Trophoblast cell (in vitro differentiated cells and primary cell): ENCODE results near the gene HGFAC.

Experiments
- DNase-seq, 2 donors: peaks; one replicate each; pipeline ENCODE4 v3.0.0-alpha.2; 2016
- H2AFZ ChIP-seq: 2 replicates; pipeline ENCODE4 v1.6.1; 2013; ENCODE audit warnings: low read length, moderate library complexity, mild to moderate bottlenecking; ENCODE audit not compliant: insufficient read depth, poor library complexity
- H2AK5ac ChIP-seq: 2 replicates; pipeline ENCODE4 v1.6.1; 2013; ENCODE audit warnings: mild to moderate bottlenecking, low read length
- H2BK120ac ChIP-seq: 2 replicates; pipeline ENCODE4 v1.6.1; 2013; ENCODE audit warnings: low read length, mild to moderate bottlenecking, moderate library complexity; ENCODE audit not compliant: insufficient read depth, poor library complexity
- H2BK12ac ChIP-seq: 2 replicates; pipeline ENCODE4 v1.6.1; 2013; ENCODE audit warnings: mild to moderate bottlenecking, low read length, moderate library complexity
- H2BK5ac ChIP-seq: 2 replicates; pipeline ENCODE4 v1.6.1; 2013; ENCODE audit warnings: low read length, low read depth, moderate library complexity, mild to moderate bottlenecking; ENCODE audit not compliant: poor library complexity
- H3K14ac ChIP-seq: 2 replicates; pipeline ENCODE4 v1.6.1; 2013; ENCODE audit warnings: mild to moderate bottlenecking, low read length
- H3K18ac ChIP-seq: 2 replicates; pipeline ENCODE4 v1.6.1; 2013; ENCODE audit warnings: mild to moderate bottlenecking, low read length
- H3K23ac ChIP-seq: 2 replicates; pipeline ENCODE4 v1.6.1; 2013; ENCODE audit warnings: low read length
- H3K27ac ChIP-seq: 2 replicates; pipeline ENCODE4 v1.5.1; 2013; ENCODE audit warnings: low read depth, mild to moderate bottlenecking, inconsistent platforms, low read length, moderate library complexity
- H3K27me3 ChIP-seq: 2 replicates; pipeline ENCODE4 v1.6.1; 2013; ENCODE audit warnings: inconsistent platforms, mild to moderate bottlenecking, low read length, moderate library complexity; ENCODE audit not compliant: insufficient read depth
- H3K36me3 ChIP-seq, 2 experiments: 1 replicate in 1 of 2; 2 replicates in 1 of 2; pipeline ENCODE4 v1.6.1; 2013; ENCODE audit warnings: low read length in 2 of 2, mild to moderate bottlenecking in 2 of 2, moderate library complexity in 1 of 2; ENCODE audit not compliant: insufficient read depth in 2 of 2, control insufficient read depth in 1 of 2
- H3K4ac ChIP-seq: 2 replicates; pipeline ENCODE4 v1.6.1; 2013; ENCODE audit warnings: low read depth, mild to moderate bottlenecking, low read length, moderate library complexity
- H3K4me1 ChIP-seq, 2 experiments: 1 replicate in 1 of 2; 2 replicates in 1 of 2; pipeline ENCODE4 v1.6.1; 2013; ENCODE audit warnings: low read length in 2 of 2, mild to moderate bottlenecking in 2 of 2, moderate library complexity in 1 of 2; ENCODE audit not compliant: insufficient read depth in 2 of 2, control insufficient read depth in 1 of 2
- H3K4me2 ChIP-seq: 2 replicates; pipeline ENCODE4 v1.6.1; 2013; ENCODE audit warnings: inconsistent platforms, mild to moderate bottlenecking, low read length, moderate library complexity
- H3K4me3 ChIP-seq: 2 replicates; pipeline ENCODE4 v1.5.1; 2013; ENCODE audit warnings: mild to moderate bottlenecking, low read depth, low read length, inconsistent platforms
- H3K79me1 ChIP-seq: one replicate; pipeline ENCODE4 v1.6.1; 2013; ENCODE audit warnings: low read length
- H3K79me2 ChIP-seq: 2 replicates; pipeline ENCODE4 v1.6.1; 2013; ENCODE audit warnings: low read length, mild to moderate bottlenecking; ENCODE audit not compliant: control insufficient read depth, insufficient read depth, poor library complexity
- H3K9ac ChIP-seq: 2 replicates; pipeline ENCODE4 v1.6.1; 2013; ENCODE audit warnings: mild to moderate bottlenecking, low read length
- H3K9me3 ChIP-seq: 2 replicates; pipeline ENCODE4 v1.6.1; 2013; ENCODE audit warnings: low read depth, mild to moderate bottlenecking, control low read depth, inconsistent platforms, low read length; ENCODE audit not compliant: insufficient read depth
- H4K12ac ChIP-seq: 2 replicates; pipeline ENCODE4 v1.6.1; 2013; ENCODE audit warnings: low read depth, mild to moderate bottlenecking, low read length, moderate library complexity
- H4K8ac ChIP-seq: 2 replicates; pipeline ENCODE4 v1.6.1; 2013; ENCODE audit warnings: low read depth, mild to moderate bottlenecking, low read length, moderate library complexity
- H4K91ac ChIP-seq: one replicate; pipeline ENCODE4 v1.6.1; 2013; ENCODE audit warnings: low read depth, mild to moderate bottlenecking, low read length, moderate library complexity
- WGBS: extraction: QIAGEN DNeasy Blood & Tissue Kit; methylation state at CpG from one replicate; pipeline ENCODE4 v1.1.7; 2013; ENCODE audit warnings: missing lambda C conversion rate; ENCODE audit not compliant: insufficient read length, insufficient coverage; ENCODE audit errors: extremely low coverage; 5-methylcytosine and 5-hydroxymethylcytosine counted together

HGFAC gene

DNA sequence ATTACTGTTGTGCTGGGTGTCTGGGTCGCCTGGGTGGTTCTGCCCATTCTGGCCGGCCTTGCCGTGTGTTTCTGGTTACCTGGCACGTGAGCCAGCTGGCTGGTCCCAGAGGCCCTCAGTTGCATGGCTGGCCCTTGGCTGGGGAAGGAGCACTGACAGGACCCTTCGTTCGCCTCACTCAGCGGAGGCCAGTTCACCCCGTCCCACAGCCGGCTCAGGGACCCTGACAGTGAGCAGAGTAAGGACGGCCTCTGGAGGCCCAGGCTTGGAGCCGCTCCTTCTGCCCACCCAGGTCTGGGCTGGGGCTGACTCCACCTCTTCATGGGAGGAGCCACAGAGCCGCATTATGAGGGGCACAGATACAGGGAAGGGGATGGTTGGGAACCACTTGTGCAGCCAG is 20.3 kb upstream of the HGFAC start:
- Histone ChIP-seq H4K12ac (no peak overlapping the region), H2AFZ (no peak overlapping the region), H2BK5ac (no peak overlapping the region), H3K79me1 (no peaks in the 10 kb centered on the region), H3K4ac (no peak overlapping the region), H3K9ac (no peak overlapping the region), H2BK12ac (no peak overlapping the region), H3K23ac (no peak overlapping the region), H3K27ac (no peak overlapping the region), H3K18ac (no peak overlapping the region), H2AK5ac (no peak overlapping the region), H4K91ac (no peak overlapping the region), H3K4me2 (no peak overlapping the region), H3K79me2 (no peaks in the 10 kb centered on the region), H3K4me3 (no peak overlapping the region), H3K9me3 (peaks cover 2% of the 10 kb centered on the region), H3K4me1 (no peaks in the 10 kb centered on the region), H3K14ac (no peak overlapping the region), H3K36me3 (peaks cover 12 to 15% of the 10 kb centered on the region in 2 experiments), H4K8ac (no peak overlapping the region), H2BK120ac (no peak overlapping the region), H3K27me3 (no peaks in the 10 kb centered on the region)
- no CpG with 5 or more reads among the region's 12 CpGs for WGBS
- DNase-seq = no peak

DNA sequence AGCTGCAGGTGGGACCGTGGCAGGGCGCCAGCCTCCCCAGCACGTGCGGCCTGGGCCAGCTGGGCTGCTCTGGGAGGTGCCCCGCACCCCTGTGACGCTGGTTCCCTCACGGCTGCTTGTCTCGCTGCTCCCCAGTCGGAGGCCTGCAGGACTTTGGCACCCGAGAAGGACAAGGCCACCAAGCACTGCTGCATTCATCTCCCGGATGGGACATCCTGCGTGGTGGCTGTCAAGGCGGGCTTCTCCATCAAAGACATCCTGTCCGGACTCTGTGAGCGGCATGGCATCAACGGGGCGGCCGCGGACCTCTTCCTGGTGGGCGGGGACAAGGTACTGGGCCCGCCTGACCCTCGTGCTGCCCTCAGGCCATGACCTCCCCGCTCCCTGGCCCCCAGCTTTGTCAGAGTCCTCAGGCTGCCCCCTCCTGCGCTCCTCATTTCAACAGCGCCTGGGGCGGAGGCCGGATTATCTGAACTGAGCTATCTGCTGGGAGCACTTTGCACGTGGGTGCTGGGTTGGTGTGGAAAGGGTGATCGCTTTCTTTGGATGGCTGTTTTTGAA is 19.4 kb upstream of the HGFAC start:
- Histone ChIP-seq H3K9me3 (peaks cover 2% of the 10 kb centered on the region), H2BK5ac (no peak overlapping the region), H3K4me2 (no peak overlapping the region), H3K79me2 (no peaks in the 10 kb centered on the region), H4K12ac (no peak overlapping the region), H4K91ac (no peak overlapping the region), H3K4me1 (no peaks in the 10 kb centered on the region), H3K36me3 (peaks cover 10 to 11% of the 10 kb centered on the region in 2 experiments), H3K14ac (no peak overlapping the region), H3K79me1 (no peaks in the 10 kb centered on the region), H4K8ac (no peak overlapping the region), H3K9ac (no peak overlapping the region), H2BK120ac (no peak overlapping the region), H3K27me3 (no peaks in the 10 kb centered on the region), H2AK5ac (no peak overlapping the region), H2AFZ (no peak overlapping the region), H3K18ac (no peak overlapping the region), H3K4me3 (no peak overlapping the region), H2BK12ac (no peak overlapping the region), H3K4ac (no peak overlapping the region), H3K23ac (no peak overlapping the region), H3K27ac (no peak overlapping the region)
- WGBS = no CpG with 5 or more reads among the region's 29 CpGs
- no peak for DNase-seq

DNA sequence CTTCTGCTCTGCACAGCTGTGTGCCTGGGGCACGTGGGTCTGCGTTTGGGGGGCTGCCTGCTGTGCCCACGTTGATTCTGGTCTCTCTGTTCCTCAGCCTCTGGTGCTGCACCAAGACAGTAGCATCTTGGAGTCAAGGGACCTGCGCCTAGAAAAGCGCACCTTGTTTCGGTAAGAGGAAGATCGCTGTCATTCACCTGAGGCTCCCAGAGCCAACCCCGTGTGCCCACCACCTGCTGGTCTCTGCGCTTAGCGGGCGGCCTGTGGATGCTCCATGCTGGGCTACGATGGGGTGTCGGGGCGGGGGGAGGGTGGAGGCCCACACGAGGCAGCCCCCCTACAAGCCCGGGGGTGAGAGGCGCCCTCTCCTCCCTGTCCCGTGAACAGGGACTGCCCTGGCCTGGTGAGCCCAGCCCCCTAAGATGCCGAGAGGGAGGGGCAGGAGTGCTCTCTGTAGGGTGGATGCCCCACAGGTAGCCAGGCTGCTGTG is 18.9 kb upstream of the HGFAC start:
- Histone ChIP-seq H3K79me1 (no peaks in the 10 kb centered on the region), H3K4me1 (no peaks in the 10 kb centered on the region), H3K9me3 (peaks cover 2% of the 10 kb centered on the region), H3K23ac (no peak overlapping the region), H3K27me3 (no peaks in the 10 kb centered on the region), H3K79me2 (no peaks in the 10 kb centered on the region), H3K9ac (no peak overlapping the region), H4K8ac (no peak overlapping the region), H2BK5ac (no peak overlapping the region), H2AFZ (no peak overlapping the region), H3K4me2 (no peak overlapping the region), H2BK120ac (no peak overlapping the region), H3K4me3 (no peak overlapping the region), H3K18ac (no peak overlapping the region), H3K14ac (no peak overlapping the region), H4K12ac (no peak overlapping the region), H3K36me3 (peaks cover 7 to 8% of the 10 kb centered on the region in 2 experiments), H3K4ac (no peak overlapping the region), H2AK5ac (no peak overlapping the region), H3K27ac (no peak overlapping the region), H2BK12ac (no peak overlapping the region), H4K91ac (no peak overlapping the region)
- no CpG with 5 or more reads among the region's 19 CpGs for WGBS
- no peak for DNase-seq

DNA sequence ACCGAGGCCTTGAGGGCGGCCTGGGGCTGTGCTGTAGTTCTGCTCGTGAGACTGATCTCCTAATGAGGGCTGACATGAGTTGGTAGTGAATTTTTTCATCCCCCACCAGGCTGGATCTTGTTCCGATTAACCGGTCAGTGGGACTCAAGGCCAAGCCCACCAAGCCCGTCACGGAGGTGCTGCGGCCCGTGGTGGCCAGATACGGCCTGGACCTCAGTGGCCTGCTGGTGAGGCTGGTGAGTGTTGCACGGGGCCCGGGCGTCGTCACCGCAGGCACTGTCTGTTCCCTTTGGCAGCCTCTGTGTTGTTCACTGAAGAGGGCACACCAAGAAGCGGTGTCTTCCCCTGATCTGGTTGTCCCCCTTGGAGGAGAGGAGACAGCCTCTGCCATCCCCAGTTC is 18.4 kb upstream of the HGFAC start:
- no CpG with 5 or more reads among the region's 16 CpGs for WGBS
- DNase-seq = no peak

More for the DNA sequence above, 18.4 kb upstream of the HGFAC start:
- Histone ChIP-seq H3K4me2 (no peak overlapping the region), H2BK120ac (no peak overlapping the region), H3K23ac (no peak overlapping the region), H2BK5ac (no peak overlapping the region), H3K9ac (no peak overlapping the region), H3K4ac (no peak overlapping the region), H2AFZ (no peak overlapping the region), H2BK12ac (no peak overlapping the region), H3K9me3 (peaks cover 2% of the 10 kb centered on the region), H3K79me2 (no peaks in the 10 kb centered on the region), H3K27ac (no peak overlapping the region), H4K8ac (no peak overlapping the region), H3K27me3 (no peaks in the 10 kb centered on the region), H3K18ac (no peak overlapping the region), H3K79me1 (no peaks in the 10 kb centered on the region), H3K14ac (no peak overlapping the region), H3K4me3 (no peak overlapping the region), H3K4me1 (no peaks in the 10 kb centered on the region), H3K36me3 (peaks cover 5 to 8% of the 10 kb centered on the region in 2 experiments), H4K12ac (no peak overlapping the region), H2AK5ac (no peak overlapping the region), H4K91ac (no peak overlapping the region)
